Stimulated activated CD4-positive, alpha-beta T cell treated with anti-CD3 and anti-CD28 coated beads, Interleukin-4, amount 100 ng/mL, for 24 hours (primary cell): ENCODE measurements around the gene VPS35.
"Not testable (repeated sequence)": the region's sequence is repeated elsewhere in the genome, so short reads cannot be mapped to it uniquely, and the experiment has no call there.

Experiments
- DNase-seq: peaks from one replicate; pipeline ENCODE4 v3.0.0-alpha.2; 2020

Gene VPS35

DNA sequence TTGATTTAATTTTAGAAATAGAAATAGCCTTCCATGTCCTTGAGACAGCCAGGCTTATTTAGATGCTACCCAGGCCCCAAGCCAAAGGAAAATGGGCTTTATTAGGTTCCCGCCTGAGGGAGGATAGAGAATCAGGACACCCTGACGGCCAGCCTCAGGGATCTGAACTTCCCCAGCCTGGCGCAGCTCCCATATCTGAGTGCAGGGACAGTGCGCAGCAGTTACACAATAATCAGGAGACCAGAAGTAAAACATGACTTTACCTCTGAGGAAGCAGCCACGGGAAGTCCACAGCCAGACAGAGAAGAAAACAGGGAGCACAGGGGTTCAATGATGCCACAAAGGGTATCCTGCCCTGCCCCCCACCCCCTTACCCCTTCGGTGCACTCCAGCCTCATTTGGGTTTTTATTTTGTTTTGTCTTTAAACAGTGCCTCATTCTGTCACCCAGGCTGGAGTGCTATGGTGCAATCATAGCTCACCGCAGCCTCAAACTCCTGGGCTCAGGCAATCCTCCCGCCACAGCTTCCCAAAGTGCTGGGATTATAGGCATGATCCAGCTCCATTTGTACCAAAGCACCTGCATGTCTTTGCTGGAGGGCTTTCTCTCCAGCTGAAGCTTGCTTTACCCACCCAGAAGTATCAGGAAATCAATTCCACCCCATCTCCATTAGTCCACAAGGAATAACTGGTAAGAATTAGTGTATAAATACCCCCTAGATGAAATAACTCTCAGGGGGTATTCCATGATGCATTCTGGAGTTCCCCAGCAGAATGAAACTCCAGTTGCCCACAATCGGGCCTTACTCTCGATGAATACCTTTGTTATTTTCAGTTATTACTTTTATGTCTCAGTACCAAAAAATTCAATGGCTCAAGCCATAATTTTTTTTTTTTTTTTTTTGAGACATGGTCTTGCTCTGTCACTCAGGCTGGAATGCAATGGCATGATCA, 22.4 kb upstream of the VPS35 start:
- no peak for DNase-seq

DNA sequence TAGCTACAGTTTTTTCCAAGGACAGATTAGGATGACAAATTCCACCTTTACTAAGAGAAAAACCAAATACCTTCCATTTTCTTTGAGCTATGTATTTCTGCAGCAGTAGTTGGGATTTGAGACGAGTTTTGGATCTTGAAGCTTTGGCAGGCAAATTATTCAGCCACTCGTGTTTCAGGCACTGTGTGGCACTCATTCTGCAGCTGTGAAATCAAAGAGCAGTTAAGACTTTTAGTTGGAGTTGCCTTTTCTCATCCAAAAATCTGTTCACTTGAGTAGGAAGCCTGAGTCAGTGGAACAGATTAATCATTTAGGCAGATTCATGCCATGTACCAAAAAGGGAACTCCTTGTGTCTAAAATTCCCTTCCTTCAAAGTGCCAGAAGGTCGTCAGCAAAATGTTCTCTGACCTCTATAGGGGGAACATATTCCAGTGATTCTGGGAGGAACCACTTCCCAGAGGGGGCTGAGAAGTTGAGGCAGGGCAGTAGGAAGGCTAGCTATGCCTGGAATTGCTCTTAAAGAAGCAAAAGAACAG, 20.6 kb upstream of the VPS35 start:
- no peak for DNase-seq

GRCh38 chr16:46706642-46707041, 17.7 kb upstream of the VPS35 start:
- no peak for DNase-seq

DNA sequence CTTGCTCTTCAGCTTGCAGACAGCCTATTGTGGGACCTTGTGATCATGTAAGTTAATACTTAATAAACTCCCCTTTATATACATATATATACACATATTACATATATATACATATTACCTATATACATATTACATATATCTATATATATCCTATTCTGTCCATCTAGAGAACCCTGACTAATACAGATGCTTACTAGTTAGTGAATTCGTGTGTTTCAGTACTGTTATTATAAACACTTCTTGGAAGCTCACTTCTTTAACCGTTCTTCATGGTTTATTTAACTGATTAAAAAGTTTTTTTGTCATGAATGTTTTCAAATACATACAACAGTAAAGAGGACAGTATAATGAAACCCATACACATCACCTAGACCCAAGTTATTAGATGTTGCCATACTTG, 13.1 kb upstream of the VPS35 start:
- no peak for DNase-seq

GRCh38 chr16:46701615-46702014, 12.6 kb upstream of the VPS35 start:
- no peak for DNase-seq

- DNase-seq = no peak
These were observed 11.1 kb upstream of the VPS35 start for GRCh38 chr16:46700048-46700447.

GRCh38 chr16:46696957-46697356, 8.0 kb upstream of the VPS35 start:
- DNase-seq = no peak

- no peak for DNase-seq
These were observed 7.0 kb upstream of the VPS35 start for GRCh38 chr16:46695937-46696336.

DNA sequence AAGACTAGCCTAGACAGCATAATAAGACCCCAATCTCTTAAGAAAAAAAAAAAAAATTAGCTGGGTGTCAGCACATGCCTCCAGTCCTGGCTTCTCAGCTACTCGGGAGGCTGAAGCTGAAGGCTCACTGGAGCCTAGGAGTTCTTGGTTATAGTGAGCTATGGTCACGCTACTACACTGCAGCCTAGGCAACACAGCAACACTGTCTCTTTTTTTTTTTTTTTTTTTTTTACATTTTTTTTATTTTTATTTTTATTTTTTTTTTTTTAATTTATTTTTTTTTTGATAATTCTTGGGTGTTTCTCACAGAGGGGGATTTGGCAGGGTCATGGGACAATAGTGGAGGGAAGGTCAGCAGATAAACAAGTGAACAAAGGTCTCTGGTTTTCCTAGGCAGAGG, 4.6 kb upstream of the VPS35 start:
- DNase-seq = no peak

- no peak for DNase-seq
These were observed 2.7 kb upstream of the VPS35 start for GRCh38 chr16:46691726-46692125.

DNA sequence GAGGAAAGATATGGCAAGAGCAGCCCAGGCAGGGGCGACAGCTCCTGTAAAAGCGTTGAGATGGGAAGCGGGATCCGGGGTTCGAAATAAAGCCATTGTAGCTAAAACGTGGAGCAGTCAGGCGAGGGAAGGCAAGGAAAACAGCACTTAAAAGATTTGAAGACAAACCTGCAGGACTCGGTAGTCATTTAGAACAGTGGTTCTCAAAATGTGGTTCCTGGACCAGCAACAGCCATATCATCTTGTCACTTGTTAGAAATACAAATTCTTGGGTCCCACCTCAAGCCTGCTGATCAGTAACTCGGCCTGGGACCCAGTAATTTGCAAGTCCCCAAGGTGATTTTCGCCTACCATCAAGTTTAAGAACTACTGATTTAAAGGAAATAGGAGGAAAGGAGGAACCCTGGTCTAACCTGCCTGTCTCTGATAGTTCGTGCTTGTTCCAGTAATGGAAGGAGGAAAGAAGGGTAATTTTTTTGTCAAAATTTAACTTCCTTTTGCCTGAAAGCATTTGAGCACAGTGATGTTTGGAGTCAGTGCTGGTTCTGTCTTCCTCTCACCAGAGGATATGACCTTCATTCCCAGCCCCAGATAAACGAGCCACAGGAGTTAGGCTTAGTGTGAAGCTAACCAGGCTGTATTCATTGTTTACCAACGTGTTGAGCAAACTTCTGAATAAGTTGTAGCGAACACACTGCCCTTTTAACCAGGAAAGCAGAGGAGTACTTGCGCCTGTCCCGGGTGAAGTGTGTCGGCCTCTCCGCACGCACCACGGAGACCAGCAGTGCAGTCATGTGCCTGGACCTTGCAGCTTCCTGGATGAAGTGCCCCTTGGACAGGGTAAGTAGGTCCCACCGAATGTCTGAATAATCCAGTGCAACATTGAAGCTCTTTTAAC, 1.6 kb upstream of the VPS35 start:
- DNase-seq = no peak

DNA sequence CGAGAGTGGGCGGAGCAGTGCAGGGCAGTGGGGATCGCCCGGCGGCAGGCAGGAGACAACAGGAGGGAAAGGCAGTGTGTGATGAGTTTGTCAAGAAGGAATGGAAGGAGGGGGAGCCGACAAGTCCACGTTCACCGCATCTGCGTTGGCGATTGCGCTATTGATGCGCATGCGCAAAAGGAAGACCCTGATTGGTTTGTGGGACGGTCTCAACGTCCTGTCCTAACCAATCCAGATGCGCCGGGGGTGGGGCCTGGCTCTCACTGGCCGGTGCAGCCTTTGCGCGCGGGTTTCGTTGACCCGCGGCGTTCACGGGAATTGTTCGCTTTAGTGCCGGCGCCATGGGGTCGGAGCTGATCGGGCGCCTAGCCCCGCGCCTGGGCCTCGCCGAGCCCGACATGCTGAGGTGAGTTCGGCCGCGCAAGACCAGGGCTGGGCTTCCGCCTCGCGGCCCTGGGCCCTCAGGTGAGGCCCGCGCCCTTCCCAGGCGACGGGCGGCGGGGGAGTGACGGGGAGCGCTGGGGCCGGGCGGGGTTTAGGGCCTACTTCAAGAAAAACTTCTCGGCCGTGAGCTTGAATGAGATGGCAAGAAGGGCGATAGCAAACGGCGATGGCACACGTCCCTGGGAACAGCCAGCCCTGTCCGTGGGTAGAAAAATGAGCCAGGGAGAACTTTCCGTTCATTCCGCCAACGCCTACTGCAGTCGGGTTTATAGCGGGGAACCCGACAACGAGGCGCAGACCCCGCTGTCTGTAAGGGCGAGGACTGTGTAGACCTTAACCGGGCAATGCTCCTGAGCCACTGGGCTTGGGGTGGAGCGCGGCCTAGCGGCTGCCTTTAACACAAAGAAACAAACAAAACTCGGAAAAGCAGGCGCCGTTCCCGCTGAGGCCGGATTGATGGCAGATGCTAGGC, 645 bp upstream of the VPS35 start, which contains the start of gene ORC6:
Gene ORC6, plus strand, starts transcription at position 295 of the 916 bp plus-strand sequence. Its CDS starts 47 bp downstream, at position 342.
- DNase-seq = peak; percentile 99

- no peak for DNase-seq
These were observed 801 bp downstream of the VPS35 start for GRCh38 chr16:46688101-46688653.

GRCh38 chr16:46687486-46687885, 1.5 kb downstream of the VPS35 start:
- DNase-seq = no peak

GRCh38 chr16:46686815-46687473, 2.0 kb downstream of the VPS35 start:
- no peak for DNase-seq

DNA sequence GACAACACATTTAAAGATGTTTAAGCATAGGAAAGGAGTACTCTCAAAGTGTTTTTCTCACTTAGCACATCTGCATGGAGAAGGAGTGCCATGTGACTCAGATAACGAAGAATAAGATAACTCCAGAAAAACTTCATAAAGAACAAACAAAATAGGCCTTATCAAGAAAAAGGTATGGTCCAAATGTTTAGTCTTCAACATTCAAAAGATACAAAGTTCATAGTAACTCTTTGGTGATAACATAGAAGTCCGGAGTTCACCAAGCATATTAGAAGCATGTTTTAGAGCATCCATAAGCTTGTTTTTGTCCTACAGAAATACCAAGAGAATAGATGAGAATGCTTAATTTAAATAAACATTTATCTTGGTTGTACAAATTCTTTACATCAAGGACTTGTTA, 7.1 kb downstream of the VPS35 start:
- not testable (repeated sequence) for DNase-seq

DNA sequence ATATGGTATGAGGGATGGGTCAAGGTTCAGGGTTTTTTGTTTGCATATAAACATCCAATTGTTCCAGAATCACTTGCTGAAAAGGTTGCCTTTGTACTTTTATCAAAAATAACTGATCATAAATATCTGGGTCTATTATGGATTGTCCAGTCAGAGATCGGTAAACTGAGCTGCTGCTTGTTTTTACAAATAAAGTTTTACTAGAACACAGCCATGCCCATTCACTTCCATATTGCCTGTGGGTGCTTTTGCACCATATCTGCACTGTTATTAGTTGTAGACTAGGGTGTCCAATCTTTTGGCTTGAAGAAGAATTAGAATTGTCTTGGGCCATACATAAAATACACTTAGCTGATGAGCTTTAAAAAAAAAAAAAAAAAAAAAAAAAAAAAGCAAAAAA, 11.0 kb downstream of the VPS35 start:
- not testable (repeated sequence) for DNase-seq

- DNase-seq = peak; percentile 58
These were observed 15.5 kb downstream of the VPS35 start for GRCh38 chr16:46673320-46674013.

DNA sequence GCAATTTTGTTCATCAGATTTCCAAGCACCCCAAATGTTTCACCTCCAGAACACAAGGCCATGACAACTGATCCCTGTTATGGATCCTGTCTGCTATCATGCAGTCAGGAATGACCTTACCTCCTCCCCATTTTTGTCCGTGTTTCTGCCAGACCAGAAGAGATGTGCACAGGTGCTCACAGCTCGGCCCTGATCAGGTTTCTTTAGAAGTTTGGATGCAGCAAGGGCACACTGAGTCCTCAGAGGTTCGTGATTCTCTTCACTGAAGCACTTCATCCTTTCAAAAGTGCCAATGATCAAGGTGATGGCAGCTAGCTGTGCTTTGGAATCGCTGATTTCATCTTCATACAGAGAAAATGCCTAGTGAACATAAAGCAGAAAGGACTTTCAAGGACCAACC, 26.9 kb downstream of the VPS35 start:
- no peak for DNase-seq

- peak; percentile 4 for DNase-seq
These were observed 30.1 kb downstream of the VPS35 start for GRCh38 chr16:46658925-46659324.

DNA sequence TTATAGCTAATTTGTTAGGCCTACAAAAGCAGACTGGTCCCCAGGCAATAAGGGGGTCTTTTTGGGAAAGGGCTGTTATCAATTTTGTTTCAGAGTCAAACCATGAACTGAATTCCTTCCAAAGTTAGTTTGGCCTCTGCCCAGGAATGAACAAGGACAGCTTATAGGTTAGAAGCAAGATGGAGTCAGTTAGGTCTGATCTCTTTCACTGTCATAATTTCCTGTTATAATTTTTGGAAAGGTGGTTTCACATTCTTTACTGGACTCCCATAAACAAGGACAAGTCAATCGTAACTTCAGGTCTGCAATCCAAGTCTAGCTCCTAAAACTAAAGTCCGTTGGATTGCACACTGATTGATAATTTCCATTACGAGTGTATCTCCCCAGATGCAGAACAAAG, 37.7 kb downstream of the VPS35 start:
- no peak for DNase-seq
